Body of pancreas (tissue), 4 donors: Measurements from ENCODE around the gene KHDRBS2. TPM values are rescaled to one million over a fixed set of nuclear protein-coding genes. Genes with fewer than 3 reads are reported as not detected.

ENCODE experiments used
- ATAC-seq: fragments of 150-250 bp; one replicate; pipeline ENCODE4 v1.9.1; 2016
- DNase-seq, 4 donors: peaks; one replicate each; pipeline ENCODE4 v3.0.0-alpha.2; 2019
- H3K27ac ChIP-seq, 4 donors: fragments of 200-600 bp; sonication (generic); 1 replicate in 3 of 4; 2 replicates in 1 of 4; pipeline versions ENCODE4 v1.5.1 to v1.6.1; 2016 to 2019; ENCODE audit warnings: mild to moderate bottlenecking in 1 of 4, mixed read lengths in 1 of 4, moderate library complexity in 1 of 4
- H3K27me3 ChIP-seq, 2 donors: fragments of 200-600 bp; sonication (generic); one replicate each; pipeline ENCODE4 v1.6.0; 2016; ENCODE audit warnings: mild to moderate bottlenecking in 1 of 2
- H3K36me3 ChIP-seq, 2 donors: fragments of 200-600 bp; sonication (generic); replicated peaks in 1 of 2; 2 replicates each; pipeline ENCODE4 v1.5.1; 2016; ENCODE audit warnings: low read depth in 2 of 2; ENCODE audit not compliant: insufficient read depth in 1 of 2
- H3K4me1 ChIP-seq: fragments of 200-600 bp; sonication (generic); one replicate; pipeline ENCODE4 v1.6.0; 2016
- H3K4me3 ChIP-seq, 2 donors: fragments of 200-600 bp; sonication (generic); 1 replicate in 1 of 2; 2 replicates in 1 of 2; pipeline ENCODE4 v1.5.1; 2016 to 2019
- H3K9me3 ChIP-seq, 3 donors: fragments of 200-600 bp; sonication (generic); 1 replicate in 2 of 3; 2 replicates in 1 of 3; pipeline ENCODE4 v1.5.1; 2016
- CTCF ChIP-seq, 7 experiments: fragments of 450-650 bp in 4 of 7; fragments of 200-600 bp in 3 of 7; sonication (generic) in 3 of 7; IDR thresholded peaks; one replicate each; pipeline ENCODE4 v1.5.1; 2016 to 2019; ENCODE audit warnings: antibody characterized with exemption in 7 of 7
- POLR2A ChIP-seq, 3 donors: fragments of 450-650 bp; IDR thresholded peaks; one replicate each; pipeline ENCODE4 v1.6.1; 2016; ENCODE audit warnings: antibody characterized with exemption in 3 of 3, mild to moderate bottlenecking in 2 of 3
- WGBS, 2 donors: methylation state at CpG; one replicate each; pipeline ENCODE4 v1.1.5; 2017; 5-methylcytosine and 5-hydroxymethylcytosine counted together
- intact Hi-C: fragments of 100-400 bp; cut with DNase I; formaldehyde crosslinking; loops from one replicate; pipeline ENCODE4 v1.15.1; 2023
- total RNA-seq, 2 donors: library from RNA; depleted of rRNA; stranded (reverse); fragments of >200 nt; gene quantifications; one replicate each; pipeline ENCODE4 v1.1.0, GENCODE V29; 2016

Gene KHDRBS2
- total RNA-seq, 2 donors from 2014 or later, result not detected

- DNase-seq (no peak), ATAC-seq (no peak)
- Histone ChIP-seq H3K4me1 (no peaks in the 10 kb centered on the region), H3K36me3 (no peaks in the 10 kb centered on the region), H3K27ac (no peak overlapping the region), H3K27me3 (no peaks in the 10 kb centered on the region), H3K4me3 (no peak overlapping the region), H3K9me3 (no peaks in the 10 kb centered on the region)
- WGBS, 2 donors, result 57 to 67% methylated on average over 6 of the region's 6 CpGs
- TF ChIP-seq CTCF (IDR thresholded peaks at IDR 0.05), result no peak
- intact Hi-C loops, result no loop called here
Observed at GRCh38 chr6:61679625-61680024, 606.4 kb downstream of the KHDRBS2 start.

GRCh38 chr6:61675734-61676133 lies 610.3 kb downstream of the KHDRBS2 start:
- intact Hi-C loops, result no loop called here
- H3K9me3 ChIP-seq, result no peaks in the 10 kb centered on the region
- TF ChIP-seq CTCF (IDR thresholded peaks at IDR 0.05) (no peak), POLR2A (IDR thresholded peaks at IDR 0.05) (no peak)
- H3K4me1 ChIP-seq, result no peaks in the 10 kb centered on the region
- H3K36me3 ChIP-seq, result no peaks in the 10 kb centered on the region
- WGBS, 2 donors, result 60 to 70% methylated on average over 2 of the region's 2 CpGs
- ATAC-seq (no peak), DNase-seq (no peak)
- no peak overlapping the region for H3K27ac ChIP-seq
- H3K4me3 ChIP-seq, result no peak overlapping the region
- no peaks in the 10 kb centered on the region for H3K27me3 ChIP-seq

- ATAC-seq, result no peak
Observed at GRCh38 chr6:61649845-61650244, 636.2 kb downstream of the KHDRBS2 start.

GRCh38 chr6:61640463-61640862 lies 645.6 kb downstream of the KHDRBS2 start:
- no peak for TF ChIP-seq POLR2A (IDR thresholded peaks at IDR 0.05)
- no peak overlapping the region for H3K27ac ChIP-seq
- DNase-seq, result no peak
- H3K4me3 ChIP-seq, result no peak overlapping the region
- no peaks in the 10 kb centered on the region for H3K36me3 ChIP-seq
- intact Hi-C loops, result no loop called here
- WGBS, 2 donors, result 26 to 41% methylated on average over 3 of the region's 3 CpGs
- H3K27me3 ChIP-seq, result no peaks in the 10 kb centered on the region
- H3K4me1 ChIP-seq, result no peaks in the 10 kb centered on the region
- no peaks in the 10 kb centered on the region for H3K9me3 ChIP-seq
- ATAC-seq, result no peak

More at GRCh38 chr6:61649845-61650244, 636.2 kb downstream of the KHDRBS2 start:
- no peaks in the 10 kb centered on the region for H3K4me1 ChIP-seq
- intact Hi-C loops, result no loop called here
- H3K27me3 ChIP-seq, result no peaks in the 10 kb centered on the region
- no peak overlapping the region for H3K27ac ChIP-seq
- TF ChIP-seq CTCF (IDR thresholded peaks at IDR 0.05) (no peak), POLR2A (IDR thresholded peaks at IDR 0.05) (no peak)
- DNase-seq, result no peak
- H3K9me3 ChIP-seq, result no peaks in the 10 kb centered on the region
- H3K4me3 ChIP-seq, result no peak overlapping the region
- WGBS, 2 donors, result 52 to 60% methylated on average over 1 of the region's 1 CpG
- no peaks in the 10 kb centered on the region for H3K36me3 ChIP-seq
